A673 (cell line): ENCODE data around the gene ANLN. TPM values are rescaled to one million over a fixed set of nuclear protein-coding genes. Genes with fewer than 3 reads are reported as not detected.

ENCODE experiments used
- BruUV-seq: library from RNA; stranded (reverse); fragments of 400-500 nt; replicated peaks from 2 replicates; lab custom pipeline; 2021; lab: Mats Ljungman, UMichigan
- CTCF ChIA-PET: fragments of 300-600 bp; sonication (Branson Sonifier 250); formaldehyde crosslinking; loops from one replicate; lab custom pipeline; 2022; ENCODE audit warnings: antibody characterized with exemption; lab: Charles Lee
- POLR2A ChIA-PET: fragments of 300-600 bp; sonication (Branson Sonifier 250); formaldehyde crosslinking; loops from one replicate; lab custom pipeline; 2022; ENCODE audit warnings: antibody characterized with exemption; ENCODE audit not compliant: low non-redundant PET; lab: Charles Lee
- DNase-seq: peaks from one replicate; pipeline ENCODE4 v3.0.0-alpha.2; 2015; ENCODE audit warnings: low spot score
- H3K27ac ChIP-seq: fragments of 200-600 bp; sonication (generic); 2 replicates; pipeline ENCODE4 v1.5.1; 2016; ENCODE audit warnings: mixed run types, low read depth, mild to moderate bottlenecking, mixed read lengths, antibody characterized with exemption, low read length; ENCODE audit not compliant: poor library complexity, severe bottlenecking
- H3K27me3 ChIP-seq: fragments of 200-600 bp; sonication (generic); replicated peaks from 2 replicates; pipeline ENCODE4 v1.6.1; 2017; ENCODE audit warnings: mixed run types, low read depth, mild to moderate bottlenecking, mixed read lengths, antibody characterized with exemption, low read length; ENCODE audit not compliant: insufficient read depth, poor library complexity
- H3K36me3 ChIP-seq: fragments of 200-600 bp; sonication (generic); 2 replicates; pipeline ENCODE4 v1.6.1; 2016; ENCODE audit warnings: mixed run types, mild to moderate bottlenecking, mixed read lengths, antibody characterized with exemption, low read length; ENCODE audit not compliant: insufficient read depth, poor library complexity, severe bottlenecking
- H3K4me1 ChIP-seq: fragments of 200-600 bp; sonication (generic); 2 replicates; pipeline ENCODE4 v1.6.1; 2017; ENCODE audit warnings: mixed run types, mild to moderate bottlenecking, mixed read lengths, antibody characterized with exemption, low read length; ENCODE audit not compliant: insufficient read depth, poor library complexity, severe bottlenecking
- H3K4me3 ChIP-seq: fragments of 200-600 bp; sonication (generic); 2 replicates; pipeline ENCODE4 v1.5.1; 2016; ENCODE audit warnings: low read depth, mixed run types, mild to moderate bottlenecking, mixed read lengths, low read length; ENCODE audit not compliant: poor library complexity, severe bottlenecking
- H3K9me3 ChIP-seq: fragments of 200-600 bp; sonication (generic); 2 replicates; pipeline ENCODE4 v1.6.1; 2016; ENCODE audit warnings: mixed run types, low read depth, mild to moderate bottlenecking, mixed read lengths, antibody characterized with exemption, low read length; ENCODE audit not compliant: poor library complexity, severe bottlenecking
- EZH2 ChIP-seq: fragments of 200-600 bp; sonication (generic); IDR thresholded peaks from 2 replicates; pipeline ENCODE4 v1.6.1; 2017; ENCODE audit warnings: borderline replicate concordance, low read depth, mild to moderate bottlenecking, mixed read lengths, antibody characterized with exemption, low read length; ENCODE audit not compliant: poor library complexity, severe bottlenecking
- intact Hi-C: fragments of 100-400 bp; cut with micrococcal nuclease; formaldehyde crosslinking; loops from one replicate; pipeline ENCODE4 v1.10.0; 2022; ENCODE audit not compliant: unreplicated experiment
- total RNA-seq: library from RNA; stranded (reverse); gene quantifications from 2 replicates; pipeline ENCODE4 v1.2.3, GENCODE V29; 2021
- TF ChIP-seq, protein P1 (sequence below): fragments of 300-800, 200-600 bp; sonication (generic); conservative IDR thresholded peaks from 2 replicates; pipeline ENCODE4 v1.5.1; 2017; ENCODE audit warnings: low read depth, mild to moderate bottlenecking, antibody characterized with exemption, low read length, moderate library complexity, mixed read lengths

The ANLN gene
- total RNA-seq, 1 experiment from 2014 or later: 164 TPM

- CTCF ChIA-PET: no interaction called here
- BruUV-seq: no TSS peak
- POLR2A ChIA-PET: no interaction called here
- no peaks in the 10 kb centered on the region for H3K27me3 ChIP-seq
- no peaks in the 10 kb centered on the region for H3K9me3 ChIP-seq
- no peak for DNase-seq
- intact Hi-C loops: loop anchor here (5.0 kb wide), 1 partner anchor 37 kb away; no protein-coding TSS in a partner anchor
- H3K36me3 ChIP-seq: peaks cover 87% of the 10 kb centered on the region
- H3K4me3 ChIP-seq: no peak overlapping the region
- no peak overlapping the region for H3K27ac ChIP-seq
- TF ChIP-seq, protein P1, sequence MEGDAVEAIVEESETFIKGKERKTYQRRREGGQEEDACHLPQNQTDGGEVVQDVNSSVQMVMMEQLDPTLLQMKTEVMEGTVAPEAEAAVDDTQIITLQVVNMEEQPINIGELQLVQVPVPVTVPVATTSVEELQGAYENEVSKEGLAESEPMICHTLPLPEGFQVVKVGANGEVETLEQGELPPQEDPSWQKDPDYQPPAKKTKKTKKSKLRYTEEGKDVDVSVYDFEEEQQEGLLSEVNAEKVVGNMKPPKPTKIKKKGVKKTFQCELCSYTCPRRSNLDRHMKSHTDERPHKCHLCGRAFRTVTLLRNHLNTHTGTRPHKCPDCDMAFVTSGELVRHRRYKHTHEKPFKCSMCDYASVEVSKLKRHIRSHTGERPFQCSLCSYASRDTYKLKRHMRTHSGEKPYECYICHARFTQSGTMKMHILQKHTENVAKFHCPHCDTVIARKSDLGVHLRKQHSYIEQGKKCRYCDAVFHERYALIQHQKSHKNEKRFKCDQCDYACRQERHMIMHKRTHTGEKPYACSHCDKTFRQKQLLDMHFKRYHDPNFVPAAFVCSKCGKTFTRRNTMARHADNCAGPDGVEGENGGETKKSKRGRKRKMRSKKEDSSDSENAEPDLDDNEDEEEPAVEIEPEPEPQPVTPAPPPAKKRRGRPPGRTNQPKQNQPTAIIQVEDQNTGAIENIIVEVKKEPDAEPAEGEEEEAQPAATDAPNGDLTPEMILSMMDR: no peak
- TF ChIP-seq EZH2: no peak
- no peaks in the 10 kb centered on the region for H3K4me1 ChIP-seq
These were observed 59.2 kb downstream of the ANLN start for GRCh38 chr7:36448781-36449379.

- H3K4me1 ChIP-seq: no peaks in the 10 kb centered on the region
- CTCF ChIA-PET: no interaction called here
- no TSS peak for BruUV-seq
- no peak overlapping the region for H3K27ac ChIP-seq
- no peaks in the 10 kb centered on the region for H3K9me3 ChIP-seq
- H3K36me3 ChIP-seq: peaks cover 89% of the 10 kb centered on the region
- H3K4me3 ChIP-seq: no peak overlapping the region
- no peaks in the 10 kb centered on the region for H3K27me3 ChIP-seq
- no peak for DNase-seq
- POLR2A ChIA-PET: no interaction called here
- intact Hi-C loops: loop anchor here (5.0 kb wide), 1 partner anchor 37 kb away; no protein-coding TSS in a partner anchor
- TF ChIP-seq, protein P1: no peak
- no peak for TF ChIP-seq EZH2
These were observed 60.0 kb downstream of the ANLN start for GRCh38 chr7:36449685-36450084.

DNA sequence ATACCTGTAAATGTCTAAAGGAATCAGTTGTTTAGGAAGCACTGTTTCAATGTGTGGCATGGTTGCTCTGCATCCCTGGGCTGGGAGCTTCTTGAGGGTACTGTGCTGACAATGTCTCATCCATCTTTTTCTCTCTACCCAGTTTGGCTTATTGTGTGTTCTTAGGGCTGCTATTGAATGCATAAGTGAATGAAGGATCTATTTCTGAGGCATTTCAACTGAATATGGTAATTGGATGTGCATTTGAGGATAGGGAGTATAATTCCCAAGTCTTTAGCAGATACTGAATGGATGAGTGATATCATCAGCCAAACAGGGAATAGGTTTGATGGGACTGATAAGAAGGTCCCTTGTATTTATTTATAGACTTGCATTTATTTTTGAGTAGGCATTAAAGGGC, 64.1 kb downstream of the ANLN start:
- intact Hi-C loops: no loop called here
- Histone ChIP-seq H3K4me1 (no peaks in the 10 kb centered on the region), H3K27ac (no peak overlapping the region), H3K27me3 (no peaks in the 10 kb centered on the region), H3K9me3 (no peaks in the 10 kb centered on the region), H3K4me3 (no peak overlapping the region), H3K36me3 (peaks cover 61% of the 10 kb centered on the region)
- no TSS peak for BruUV-seq
- CTCF ChIA-PET: no interaction called here
- DNase-seq: no peak
- TF ChIP-seq EZH2: no peak
- TF ChIP-seq, protein P1: no peak
- POLR2A ChIA-PET: no interaction called here
